GM12891 (cell line): ENCODE data around the gene GPR173.

Source experiments
- PAX5 ChIP-seq: IDR thresholded peaks from 2 replicates; pipeline ENCODE4 v1.6.1; 2011; ENCODE audit warnings: low read length, moderate library complexity, mild to moderate bottlenecking; ENCODE audit not compliant: insufficient read depth, severe bottlenecking
- POLR2A ChIP-seq: IDR thresholded peaks from 2 replicates; pipeline ENCODE4 v1.6.1; 2011; ENCODE audit warnings: low read depth, low read length, control low read depth
- POLR2AphosphoS5 ChIP-seq: IDR thresholded peaks from 2 replicates; pipeline ENCODE4 v1.6.1; 2011; ENCODE audit warnings: low read depth, low read length, control low read depth
- POU2F2 ChIP-seq: IDR thresholded peaks from 2 replicates; pipeline ENCODE4 v1.6.1; 2011; ENCODE audit warnings: low read depth, mild to moderate bottlenecking, control low read depth, low read length, moderate library complexity
- SPI1 ChIP-seq: IDR thresholded peaks from 2 replicates; pipeline ENCODE4 v1.6.1; 2011; ENCODE audit warnings: low read depth, low read length, control low read depth
- TAF1 ChIP-seq: IDR thresholded peaks from 2 replicates; pipeline ENCODE4 v1.6.1; 2011; ENCODE audit warnings: low read depth, low read length, control low read depth

GRCh38 chrX:53128097-53128749, 79.6 kb downstream of the GPR173 start:
- TF ChIP-seq POLR2A = no peak
- TF ChIP-seq POU2F2 = no peak
- TF ChIP-seq PAX5 = no peak
- no peak for TF ChIP-seq POLR2AphosphoS5
- no peak for TF ChIP-seq SPI1
- TF ChIP-seq TAF1 = no peak
